ENCODE data around the gene HPRT1. TPM values are rescaled to one million over a fixed set of nuclear protein-coding genes. Genes with fewer than 3 reads are reported as not detected.

HPRT1 gene
- total RNA-seq, 1 donor from 2014 or later: 14.1 TPM

DNA sequence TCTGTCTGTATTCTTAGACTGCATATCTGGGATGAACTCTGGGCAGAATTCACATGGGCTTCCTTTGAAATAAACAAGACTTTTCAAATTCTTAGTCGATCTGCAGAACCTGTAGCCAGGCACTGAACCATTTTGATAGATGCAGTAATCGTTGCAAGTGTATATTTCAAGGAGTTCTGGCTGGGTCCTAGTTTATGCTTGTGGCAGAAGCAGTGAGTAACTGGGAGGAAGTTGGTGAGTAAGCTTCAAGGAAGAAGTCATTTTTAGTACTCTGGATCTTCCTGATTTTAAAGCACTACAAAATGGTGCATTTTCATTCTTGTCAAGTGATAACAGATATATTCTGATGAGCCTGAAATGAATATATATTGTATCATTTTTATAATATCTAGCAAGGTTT, 9.5 kb downstream of the HPRT1 start:
- Histone ChIP-seq H3K27me3 (ENCODE audit: control insufficient read depth in 3 of 3, insufficient read depth in 3 of 3, low read length in 3 of 3) (no peaks in the 10 kb centered on the region), H3K4me1 (ENCODE audit: control insufficient read depth in 3 of 3, insufficient read depth in 3 of 3, low read length in 3 of 3) (no peaks in the 10 kb centered on the region), H3K9me3 (ENCODE audit: control insufficient read depth in 3 of 3, low read length in 3 of 3) (no peaks in the 10 kb centered on the region), H3K4me3 (ENCODE audit: low read length in 3 of 3) (no peak overlapping the region), H3K36me3 (ENCODE audit: control insufficient read depth in 3 of 3, insufficient read depth in 3 of 3, low read length in 3 of 3) (no peaks in the 10 kb centered on the region), H3K27ac (ENCODE audit: low read depth, low read length) (no peak overlapping the region), H3K9ac (ENCODE audit: low read depth in 1 of 3, low read length in 3 of 3) (no peak overlapping the region)

DNA sequence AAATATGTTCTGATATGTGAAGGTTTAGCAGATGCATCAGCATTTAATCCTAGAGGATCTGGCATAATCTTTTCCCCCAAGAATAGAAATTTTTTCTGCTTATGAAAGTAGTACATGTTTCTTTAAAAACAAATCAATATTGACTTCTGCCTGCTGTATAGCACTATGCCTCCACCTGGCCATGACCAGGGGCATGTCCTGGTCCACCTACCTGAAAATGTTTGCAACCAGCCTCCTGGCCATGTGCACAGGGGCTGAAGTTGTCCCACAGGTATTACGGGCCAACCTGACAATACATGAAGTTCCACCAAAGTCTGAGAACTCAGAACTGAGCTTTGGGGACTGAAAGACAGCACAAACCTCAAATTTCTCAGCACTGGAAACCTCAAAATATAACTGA, 10.0 kb downstream of the HPRT1 start:
- no peak overlapping the region for H3K27ac ChIP-seq (ENCODE audit: low read depth, low read length)
- H3K9ac ChIP-seq (ENCODE audit: low read depth in 1 of 3, low read length in 3 of 3): no peak overlapping the region
- H3K27me3 ChIP-seq (ENCODE audit: control insufficient read depth in 3 of 3, insufficient read depth in 3 of 3, low read length in 3 of 3): no peaks in the 10 kb centered on the region
- no peaks in the 10 kb centered on the region for H3K4me1 ChIP-seq (ENCODE audit: control insufficient read depth in 3 of 3, insufficient read depth in 3 of 3, low read length in 3 of 3)
- H3K9me3 ChIP-seq (ENCODE audit: control insufficient read depth in 3 of 3, low read length in 3 of 3): no peaks in the 10 kb centered on the region
- H3K4me3 ChIP-seq (ENCODE audit: low read length in 3 of 3): no peak overlapping the region
- H3K36me3 ChIP-seq (ENCODE audit: control insufficient read depth in 3 of 3, insufficient read depth in 3 of 3, low read length in 3 of 3): no peaks in the 10 kb centered on the region

DNA sequence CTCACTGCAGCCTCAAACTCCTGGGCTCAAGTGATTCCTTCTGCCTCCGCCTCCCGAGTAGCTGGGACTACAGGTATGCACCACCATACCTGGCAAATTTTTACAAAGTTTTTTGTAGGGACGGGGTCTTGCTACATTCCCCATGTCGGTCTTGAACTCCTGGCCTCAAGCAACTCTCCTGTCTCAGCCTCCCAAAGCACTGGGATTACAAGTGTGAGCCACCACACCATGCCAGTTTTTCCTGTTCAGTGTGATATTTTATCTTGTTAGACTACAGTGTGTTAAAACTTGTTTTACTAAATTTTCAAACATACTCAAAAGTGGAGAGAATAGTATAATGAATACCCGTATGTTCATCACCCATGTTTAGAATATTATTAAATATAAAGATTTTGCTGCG, 12.1 kb downstream of the HPRT1 start:
- H3K27ac ChIP-seq (ENCODE audit: low read depth, low read length): no peak overlapping the region
- H3K4me1 ChIP-seq (ENCODE audit: control insufficient read depth in 3 of 3, insufficient read depth in 3 of 3, low read length in 3 of 3): no peaks in the 10 kb centered on the region

DNA sequence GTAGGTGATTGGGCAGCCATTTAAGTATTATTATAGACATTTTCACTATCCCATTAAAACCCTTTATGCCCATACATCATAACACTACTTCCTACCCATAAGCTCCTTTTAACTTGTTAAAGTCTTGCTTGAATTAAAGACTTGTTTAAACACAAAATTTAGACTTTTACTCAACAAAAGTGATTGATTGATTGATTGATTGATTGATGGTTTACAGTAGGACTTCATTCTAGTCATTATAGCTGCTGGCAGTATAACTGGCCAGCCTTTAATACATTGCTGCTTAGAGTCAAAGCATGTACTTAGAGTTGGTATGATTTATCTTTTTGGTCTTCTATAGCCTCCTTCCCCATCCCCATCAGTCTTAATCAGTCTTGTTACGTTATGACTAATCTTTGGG, 16.3 kb downstream of the HPRT1 start:
- Histone ChIP-seq H3K36me3 (ENCODE audit: control insufficient read depth in 3 of 3, insufficient read depth in 3 of 3, low read length in 3 of 3) (peaks cover 0 to 2% (median 0%) of the 10 kb centered on the region in 3 donors), H3K9ac (ENCODE audit: low read depth in 1 of 3, low read length in 3 of 3) (no peak overlapping the region), H3K4me1 (ENCODE audit: control insufficient read depth in 3 of 3, insufficient read depth in 3 of 3, low read length in 3 of 3) (no peaks in the 10 kb centered on the region), H3K27ac (ENCODE audit: low read depth, low read length) (no peak overlapping the region), H3K27me3 (ENCODE audit: control insufficient read depth in 3 of 3, insufficient read depth in 3 of 3, low read length in 3 of 3) (peaks cover 0 to 3% (median 0%) of the 10 kb centered on the region in 3 donors), H3K9me3 (ENCODE audit: control insufficient read depth in 3 of 3, low read length in 3 of 3) (no peaks in the 10 kb centered on the region), H3K4me3 (ENCODE audit: low read length in 3 of 3) (no peak overlapping the region)

More for the DNA sequence above, 12.1 kb downstream of the HPRT1 start:
- no peak overlapping the region for H3K4me3 ChIP-seq (ENCODE audit: low read length in 3 of 3)
- H3K9me3 ChIP-seq (ENCODE audit: control insufficient read depth in 3 of 3, low read length in 3 of 3): no peaks in the 10 kb centered on the region
- H3K36me3 ChIP-seq (ENCODE audit: control insufficient read depth in 3 of 3, insufficient read depth in 3 of 3, low read length in 3 of 3): peaks cover 0 to 2% (median 0%) of the 10 kb centered on the region in 3 donors
- H3K27me3 ChIP-seq (ENCODE audit: control insufficient read depth in 3 of 3, insufficient read depth in 3 of 3, low read length in 3 of 3): no peaks in the 10 kb centered on the region
- no peak overlapping the region for H3K9ac ChIP-seq (ENCODE audit: low read depth in 1 of 3, low read length in 3 of 3)

DNA sequence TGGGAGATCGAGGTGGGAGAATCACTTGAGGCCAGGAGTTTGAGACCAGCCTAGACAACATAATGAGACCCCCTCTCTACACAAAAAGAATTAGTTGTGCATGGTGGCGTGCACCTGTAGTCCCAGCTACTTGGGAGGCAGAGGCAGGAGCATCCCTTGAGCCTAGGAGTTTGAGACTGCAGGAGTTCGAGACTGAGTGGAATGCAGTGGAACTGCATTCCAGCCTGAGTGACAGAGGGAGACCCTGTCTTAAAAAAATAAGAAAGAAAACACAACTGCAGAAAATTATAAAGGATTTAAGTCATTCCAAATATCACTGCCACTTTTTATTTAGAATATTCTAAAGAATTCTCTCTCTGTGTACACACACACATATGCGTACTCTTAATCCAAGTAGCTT, 18.4 kb downstream of the HPRT1 start:
- no peak overlapping the region for H3K9ac ChIP-seq (ENCODE audit: low read depth in 1 of 3, low read length in 3 of 3)
- no peaks in the 10 kb centered on the region for H3K4me1 ChIP-seq (ENCODE audit: control insufficient read depth in 3 of 3, insufficient read depth in 3 of 3, low read length in 3 of 3)
- no peaks in the 10 kb centered on the region for H3K9me3 ChIP-seq (ENCODE audit: control insufficient read depth in 3 of 3, low read length in 3 of 3)
- H3K27me3 ChIP-seq (ENCODE audit: control insufficient read depth in 3 of 3, insufficient read depth in 3 of 3, low read length in 3 of 3): peaks cover 0 to 3% (median 0%) of the 10 kb centered on the region in 3 donors
- H3K4me3 ChIP-seq (ENCODE audit: low read length in 3 of 3): no peak overlapping the region
- peaks cover 0 to 2% (median 0%) of the 10 kb centered on the region in 3 donors for H3K36me3 ChIP-seq (ENCODE audit: control insufficient read depth in 3 of 3, insufficient read depth in 3 of 3, low read length in 3 of 3)
- H3K27ac ChIP-seq (ENCODE audit: low read depth, low read length): no peak overlapping the region

DNA sequence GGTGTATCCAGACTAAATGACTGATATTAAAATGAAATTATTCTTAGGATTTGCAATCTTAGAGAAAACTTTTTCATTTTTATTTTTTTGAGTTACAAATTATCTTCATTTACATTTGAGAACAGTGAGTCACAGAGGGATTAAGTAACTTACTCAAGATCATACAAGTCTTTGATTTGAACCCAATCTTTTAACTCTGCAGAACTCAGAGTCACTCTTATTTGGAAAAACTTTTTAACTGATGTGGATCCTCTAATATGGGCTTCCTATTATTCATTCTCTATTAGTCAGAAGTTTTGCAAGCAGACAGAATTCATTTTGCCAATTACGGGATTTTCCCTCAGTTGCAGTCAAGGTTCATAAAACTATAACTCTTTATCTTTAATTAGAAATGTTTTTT, 20.1 kb downstream of the HPRT1 start:
- Histone ChIP-seq H3K36me3 (ENCODE audit: control insufficient read depth in 3 of 3, insufficient read depth in 3 of 3, low read length in 3 of 3) (peaks cover 0 to 2% (median 0%) of the 10 kb centered on the region in 3 donors), H3K27ac (ENCODE audit: low read depth, low read length) (no peak overlapping the region), H3K9me3 (ENCODE audit: control insufficient read depth in 3 of 3, low read length in 3 of 3) (no peaks in the 10 kb centered on the region), H3K27me3 (ENCODE audit: control insufficient read depth in 3 of 3, insufficient read depth in 3 of 3, low read length in 3 of 3) (peaks cover 0 to 3% (median 0%) of the 10 kb centered on the region in 3 donors), H3K9ac (ENCODE audit: low read depth in 1 of 3, low read length in 3 of 3) (no peak overlapping the region), H3K4me3 (ENCODE audit: low read length in 3 of 3) (no peak overlapping the region), H3K4me1 (ENCODE audit: control insufficient read depth in 3 of 3, insufficient read depth in 3 of 3, low read length in 3 of 3) (no peaks in the 10 kb centered on the region)

DNA sequence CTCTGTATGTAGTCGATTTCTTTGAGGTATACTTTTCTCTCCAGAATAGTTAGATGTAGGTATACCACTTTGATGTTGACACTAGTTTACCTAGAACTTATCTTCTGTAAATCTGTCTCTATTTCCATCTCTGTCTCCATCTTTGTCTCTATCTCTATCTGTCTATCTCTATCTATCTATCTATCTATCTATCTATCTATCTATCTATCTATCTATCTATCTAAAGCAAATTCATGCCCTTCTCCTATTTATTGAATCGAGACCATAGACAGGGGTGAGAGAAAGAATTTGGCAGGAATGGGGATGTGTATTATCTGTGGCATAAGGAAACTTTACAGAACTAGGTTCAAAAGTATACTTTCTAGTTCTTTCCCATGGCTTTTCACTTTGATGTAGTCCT, 21.4 kb downstream of the HPRT1 start:
- peaks cover 0 to 3% (median 0%) of the 10 kb centered on the region in 3 donors for H3K27me3 ChIP-seq (ENCODE audit: control insufficient read depth in 3 of 3, insufficient read depth in 3 of 3, low read length in 3 of 3)
- no peaks in the 10 kb centered on the region for H3K9me3 ChIP-seq (ENCODE audit: control insufficient read depth in 3 of 3, low read length in 3 of 3)
- no peak overlapping the region for H3K27ac ChIP-seq (ENCODE audit: low read depth, low read length)
- no peaks in the 10 kb centered on the region for H3K36me3 ChIP-seq (ENCODE audit: control insufficient read depth in 3 of 3, insufficient read depth in 3 of 3, low read length in 3 of 3)
- no peak overlapping the region for H3K9ac ChIP-seq (ENCODE audit: low read depth in 1 of 3, low read length in 3 of 3)
- H3K4me3 ChIP-seq (ENCODE audit: low read length in 3 of 3): no peak overlapping the region
- H3K4me1 ChIP-seq (ENCODE audit: control insufficient read depth in 3 of 3, insufficient read depth in 3 of 3, low read length in 3 of 3): no peaks in the 10 kb centered on the region

DNA sequence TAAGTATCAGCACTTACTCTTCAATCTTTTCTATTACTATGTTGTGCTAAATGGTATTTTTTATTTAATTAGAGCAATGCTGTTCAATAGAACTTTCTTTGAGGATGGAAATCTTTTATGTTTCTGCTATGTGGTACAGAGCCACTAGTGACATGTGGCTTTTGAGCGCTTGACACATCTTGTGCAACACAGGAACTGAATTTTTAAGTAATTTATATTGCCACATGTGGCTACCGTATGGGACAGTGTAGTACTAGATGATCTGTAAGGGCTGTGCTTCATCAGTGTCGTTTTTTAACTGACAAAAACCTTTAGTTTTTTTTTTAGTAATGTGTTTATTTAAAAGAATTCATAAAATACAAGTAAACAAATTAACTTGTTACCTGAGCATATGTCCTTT, 22.4 kb downstream of the HPRT1 start:
- Histone ChIP-seq H3K4me1 (ENCODE audit: control insufficient read depth in 3 of 3, insufficient read depth in 3 of 3, low read length in 3 of 3) (no peaks in the 10 kb centered on the region), H3K36me3 (ENCODE audit: control insufficient read depth in 3 of 3, insufficient read depth in 3 of 3, low read length in 3 of 3) (no peaks in the 10 kb centered on the region), H3K4me3 (ENCODE audit: low read length in 3 of 3) (no peak overlapping the region), H3K9ac (ENCODE audit: low read depth in 1 of 3, low read length in 3 of 3) (no peak overlapping the region), H3K9me3 (ENCODE audit: control insufficient read depth in 3 of 3, low read length in 3 of 3) (no peaks in the 10 kb centered on the region), H3K27me3 (ENCODE audit: control insufficient read depth in 3 of 3, insufficient read depth in 3 of 3, low read length in 3 of 3) (peaks cover 0 to 3% (median 0%) of the 10 kb centered on the region in 3 donors), H3K27ac (ENCODE audit: low read depth, low read length) (no peak overlapping the region)

DNA sequence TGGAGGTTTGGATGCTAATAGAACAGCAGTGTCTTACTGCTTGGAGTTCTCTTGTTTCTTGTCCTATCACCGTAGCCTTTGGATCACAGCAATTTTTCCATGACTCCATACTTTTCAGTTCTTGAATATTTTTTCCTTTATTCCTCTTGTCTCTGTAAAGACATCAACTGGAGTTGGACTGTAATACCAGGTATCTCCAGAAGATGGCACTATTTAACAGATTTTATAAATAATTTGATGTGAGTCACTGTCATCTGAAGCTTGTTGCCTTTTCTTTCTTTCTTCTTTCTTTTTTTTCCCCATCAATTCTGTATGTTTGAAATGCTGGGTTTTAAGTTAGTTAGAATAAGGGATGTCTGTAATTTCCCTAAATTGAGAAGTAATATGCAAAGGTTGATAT, 24.1 kb downstream of the HPRT1 start:
- Histone ChIP-seq H3K9ac (ENCODE audit: low read depth in 1 of 3, low read length in 3 of 3) (no peak overlapping the region), H3K36me3 (ENCODE audit: control insufficient read depth in 3 of 3, insufficient read depth in 3 of 3, low read length in 3 of 3) (no peaks in the 10 kb centered on the region), H3K4me1 (ENCODE audit: control insufficient read depth in 3 of 3, insufficient read depth in 3 of 3, low read length in 3 of 3) (no peaks in the 10 kb centered on the region), H3K27ac (ENCODE audit: low read depth, low read length) (no peak overlapping the region), H3K4me3 (ENCODE audit: low read length in 3 of 3) (no peak overlapping the region), H3K27me3 (ENCODE audit: control insufficient read depth in 3 of 3, insufficient read depth in 3 of 3, low read length in 3 of 3) (no peaks in the 10 kb centered on the region), H3K9me3 (ENCODE audit: control insufficient read depth in 3 of 3, low read length in 3 of 3) (no peaks in the 10 kb centered on the region)

DNA sequence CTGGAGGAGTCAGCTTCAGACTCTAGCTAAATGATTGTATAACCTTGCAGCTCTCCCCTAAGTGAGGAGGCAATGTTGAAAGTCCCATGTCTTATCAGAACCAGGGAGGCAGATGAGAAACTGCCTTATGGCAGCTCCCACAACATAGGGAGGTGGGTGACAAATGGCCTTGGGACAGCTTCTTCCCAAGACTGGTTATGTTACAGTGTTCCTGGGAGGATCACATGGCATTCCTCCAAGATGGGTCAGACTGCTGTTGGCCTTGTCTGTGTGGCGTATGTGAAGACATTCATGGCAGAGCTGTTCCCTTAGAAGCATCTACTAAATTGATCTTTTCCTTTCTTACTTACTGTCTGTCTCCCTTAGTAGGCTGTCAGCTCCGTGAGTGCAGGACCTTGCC, 42.0 kb downstream of the HPRT1 start:
- H3K9ac ChIP-seq (ENCODE audit: low read depth in 1 of 3, low read length in 3 of 3): no peak overlapping the region
- no peaks in the 10 kb centered on the region for H3K36me3 ChIP-seq (ENCODE audit: control insufficient read depth in 3 of 3, insufficient read depth in 3 of 3, low read length in 3 of 3)
- H3K27ac ChIP-seq (ENCODE audit: low read depth, low read length): no peak overlapping the region
- H3K4me3 ChIP-seq (ENCODE audit: low read length in 3 of 3): no peak overlapping the region
- H3K9me3 ChIP-seq (ENCODE audit: control insufficient read depth in 3 of 3, low read length in 3 of 3): no peaks in the 10 kb centered on the region
- no peaks in the 10 kb centered on the region for H3K27me3 ChIP-seq (ENCODE audit: control insufficient read depth in 3 of 3, insufficient read depth in 3 of 3, low read length in 3 of 3)
- no peaks in the 10 kb centered on the region for H3K4me1 ChIP-seq (ENCODE audit: control insufficient read depth in 3 of 3, insufficient read depth in 3 of 3, low read length in 3 of 3)

DNA sequence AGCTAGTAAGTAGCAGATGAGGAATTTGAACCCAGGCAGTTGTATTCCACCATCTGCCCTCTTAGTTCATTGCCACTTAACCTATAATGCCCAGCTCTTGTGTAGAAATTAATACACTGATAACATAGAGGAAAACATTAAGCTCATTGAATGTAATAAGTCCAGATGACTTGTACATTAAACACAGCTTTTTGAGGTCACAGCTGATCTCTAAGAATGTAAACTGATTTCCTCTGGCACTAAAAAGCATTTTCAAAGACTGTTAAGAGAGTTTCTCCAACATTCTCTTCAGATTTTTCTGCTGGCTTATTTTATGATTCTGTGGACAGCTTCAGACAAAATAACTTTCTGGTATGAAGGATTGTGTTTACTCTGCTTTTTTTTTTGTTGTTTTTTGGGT, 42.7 kb downstream of the HPRT1 start:
- Histone ChIP-seq H3K27ac (ENCODE audit: low read depth, low read length) (no peak overlapping the region), H3K27me3 (ENCODE audit: control insufficient read depth in 3 of 3, insufficient read depth in 3 of 3, low read length in 3 of 3) (no peaks in the 10 kb centered on the region), H3K9me3 (ENCODE audit: control insufficient read depth in 3 of 3, low read length in 3 of 3) (no peaks in the 10 kb centered on the region), H3K36me3 (ENCODE audit: control insufficient read depth in 3 of 3, insufficient read depth in 3 of 3, low read length in 3 of 3) (no peaks in the 10 kb centered on the region), H3K4me1 (ENCODE audit: control insufficient read depth in 3 of 3, insufficient read depth in 3 of 3, low read length in 3 of 3) (no peaks in the 10 kb centered on the region), H3K9ac (ENCODE audit: low read depth in 1 of 3, low read length in 3 of 3) (no peak overlapping the region), H3K4me3 (ENCODE audit: low read length in 3 of 3) (no peak overlapping the region)

Measured in skeletal muscle tissue (tissue), 4 donors.